ENCODE measurements around the gene SNX22. TPM values are rescaled to one million over a fixed set of nuclear protein-coding genes. Genes with fewer than 3 reads are reported as not detected.

The SNX22 gene
- polyA plus RNA-seq, 2 of the 4 experiments (the other 2 are of a cell fraction): 0.22 to 1.1 TPM

- Histone ChIP-seq H3K4me3 (no peak overlapping the region), H3K9me3 (no peaks in the 10 kb centered on the region), H3K27ac (no peak overlapping the region), H3K4me2 (no peak overlapping the region), H3K4me1 (no peaks in the 10 kb centered on the region)
- FAIRE-seq: peak; percentile 32
- ChIA-PET POLR2A (no interaction called here), CTCF (interaction anchor here (0.7 to 1.9 kb wide), 2 partner anchors 26 to 60 kb away, joined by 3 to 10 read pairs; no protein-coding TSS in a partner anchor)
- no peak for ATAC-seq
- DNase-seq (ENCODE audit: low read depth in 1 of 2, low spot score in 1 of 2): no peak
- no peak for TF ChIP-seq CTCF (IDR thresholded peaks at IDR 0.05)
- 81% methylated on average over 6 of the region's 6 CpGs for WGBS (ENCODE audit: missing lambda C conversion rate)
Observed at GRCh38 chr15:64127521-64128270, 23.8 kb upstream of the SNX22 start.

GRCh38 chr15:64130159-64130558, 21.4 kb upstream of the SNX22 start:
- CTCF ChIA-PET: interaction anchor here (1.0 to 6.0 kb wide), 4 partner anchors 17 to 84 kb away, joined by 3 to 27 read pairs (median 12); partner anchors contain the start of gene DAPK2

GRCh38 chr15:64131547-64131946, 20.0 kb upstream of the SNX22 start:
- DNase-seq (ENCODE audit: low read depth in 1 of 2, low spot score in 1 of 2) (no peak), FAIRE-seq (no peak), ATAC-seq (no peak)
- 95% methylated on average over 7 of the region's 7 CpGs for WGBS (ENCODE audit: missing lambda C conversion rate)
- Histone ChIP-seq H3K4me1 (no peaks in the 10 kb centered on the region), H3K27ac (no peak overlapping the region), H3K4me2 (no peak overlapping the region), H3K9me3 (no peaks in the 10 kb centered on the region), H3K4me3 (no peak overlapping the region)
- ChIA-PET CTCF (interaction anchor here (1.3 to 6.0 kb wide), 7 partner anchors 9 to 22 kb away, joined by 3 to 27 read pairs (median 4); no protein-coding TSS in a partner anchor), POLR2A (no interaction called here)
- TF ChIP-seq BHLHE40 (IDR thresholded peaks at IDR 0.05; ENCODE audit: low read depth, low read length) (no peak), PBX3 (IDR thresholded peaks at IDR 0.05) (no peak), ZNF302 (CRISPR knock-in tag; IDR thresholded peaks at IDR 0.05) (no peak), HEYL (CRISPR knock-in tag; IDR thresholded peaks at IDR 0.05) (no peak), NR3C1 (IDR thresholded peaks at IDR 0.05) (no peak), ATOH8 (CRISPR knock-in tag; IDR thresholded peaks at IDR 0.05; ENCODE audit: low read depth) (no peak)

More at GRCh38 chr15:64130159-64130558, 21.4 kb upstream of the SNX22 start:
- POLR2A ChIA-PET: no interaction called here
- H3K4me1 ChIP-seq: no peaks in the 10 kb centered on the region
- DNase-seq (ENCODE audit: low read depth in 1 of 2, low spot score in 1 of 2) (no peak), ATAC-seq (no peak), FAIRE-seq (no peak)
- TF ChIP-seq MAFK (IDR thresholded peaks at IDR 0.05; ENCODE audit: partially characterized antibody) (no peak), EP300 (IDR thresholded peaks at IDR 0.05) (no peak), E2F6 (IDR thresholded peaks at IDR 0.05; ENCODE audit: borderline replicate concordance, low read depth) (no peak)
- H3K9me3 ChIP-seq: no peaks in the 10 kb centered on the region
- WGBS (ENCODE audit: missing lambda C conversion rate): 89% methylated on average over 3 of the region's 3 CpGs
- no peak overlapping the region for H3K4me3 ChIP-seq
- no peak overlapping the region for H3K27ac ChIP-seq
- no peak overlapping the region for H3K4me2 ChIP-seq

- ChIA-PET CTCF (interaction anchor here (0.5 to 6.0 kb wide), 8 partner anchors 10 to 24 kb away, joined by 3 to 27 read pairs (median 4); no protein-coding TSS in a partner anchor), POLR2A (no interaction called here)
- no peak overlapping the region for H3K4me2 ChIP-seq
- DNase-seq (ENCODE audit: low read depth in 1 of 2, low spot score in 1 of 2) (no peak), FAIRE-seq (no peak), ATAC-seq (no peak)
- H3K4me3 ChIP-seq: no peak overlapping the region
- WGBS (ENCODE audit: missing lambda C conversion rate): 92% methylated on average over 4 of the region's 4 CpGs
- H3K4me1 ChIP-seq: no peaks in the 10 kb centered on the region
- no peak overlapping the region for H3K27ac ChIP-seq
- no peaks in the 10 kb centered on the region for H3K9me3 ChIP-seq
- TF ChIP-seq ZFP36 (IDR thresholded peaks at IDR 0.05; ENCODE audit: borderline replicate concordance, partially characterized antibody): no peak
- no peak for TF ChIP-seq ELK1 (IDR thresholded peaks at IDR 0.05; ENCODE audit: low read depth, low read length)
- TF ChIP-seq HOXA7 (CRISPR knock-in tag; IDR thresholded peaks at IDR 0.05): no peak
- TF ChIP-seq HDAC2 (IDR thresholded peaks at IDR 0.05): no peak
- no peak for TF ChIP-seq POLR2AphosphoS2 (conservative IDR thresholded peaks at IDR 0.05; ENCODE audit: low read length)
- no peak for TF ChIP-seq KDM5A (IDR thresholded peaks at IDR 0.05)
- TF ChIP-seq ESRRA (IDR thresholded peaks at IDR 0.05; ENCODE audit: borderline replicate concordance, low read length): no peak
- no peak for TF ChIP-seq MAZ (IDR thresholded peaks at IDR 0.05; ENCODE audit: borderline replicate concordance, low read depth, low read length)
- TF ChIP-seq POLR2A (IDR thresholded peaks at IDR 0.05; ENCODE audit: low read length): no peak
- TF ChIP-seq MAFK (IDR thresholded peaks at IDR 0.05; ENCODE audit: partially characterized antibody): no peak
- no peak for TF ChIP-seq CEBPB (IDR thresholded peaks at IDR 0.05)
- TF ChIP-seq ZC3H11A (IDR thresholded peaks at IDR 0.05): no peak
- no peak for TF ChIP-seq TP53 (CRISPR knock-in tag; IDR thresholded peaks at IDR 0.05)
- no peak for TF ChIP-seq CTCF (IDR thresholded peaks at IDR 0.05)
Observed at GRCh38 chr15:64132217-64132616, 19.3 kb upstream of the SNX22 start.

All from A549 (cell line).